ENCODE measurements around the gene SLC16A1. TPM values are rescaled to one million over a fixed set of nuclear protein-coding genes. Genes with fewer than 3 reads are reported as not detected.

Gene SLC16A1
- total and polyA plus RNA-seq, 10 of the 15 experiments (the other 5 are each of a cell fraction or from before 2014, with no cell fraction given), result 39.0 to 106 (median 65.8) TPM

DNA sequence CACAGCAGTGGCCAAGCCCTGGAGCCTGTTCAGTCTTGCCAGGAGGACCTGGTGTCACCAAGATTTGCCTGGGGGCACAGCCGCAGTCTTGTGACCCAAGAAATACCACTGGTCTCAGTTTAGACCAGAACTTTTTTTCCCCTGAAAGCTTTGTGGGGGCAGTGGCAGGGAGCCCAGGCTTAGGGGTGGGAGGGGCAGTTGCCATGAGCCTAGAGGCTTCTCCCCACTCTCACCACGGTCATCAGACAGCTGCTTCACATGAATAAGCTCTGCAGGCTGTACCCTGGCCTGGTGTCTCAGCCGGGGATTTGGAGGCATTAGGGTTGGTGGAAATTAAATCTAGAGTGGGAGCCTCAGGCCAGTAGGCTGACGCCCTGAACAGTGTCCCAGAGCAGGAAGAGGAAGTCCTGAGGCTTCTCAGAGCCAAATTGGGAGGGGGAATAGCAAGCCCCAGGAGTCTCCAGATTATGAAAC is 73.7 kb downstream of the SLC16A1 start:
- POLR2A ChIA-PET, result interaction anchor here (0.9 to 1.6 kb wide), 3 partner anchors 160 to 190 kb away, joined by 3 to 5 read pairs (median 4); partner anchors contain the start of gene LRIG2
- in situ Hi-C loops (cut with MboI) (loop anchor here (5.0 to 10.0 kb wide), 2 partner anchors 160 to 792 kb away; no protein-coding TSS in a partner anchor), intact Hi-C loops (cut with micrococcal nuclease; ENCODE audit: unreplicated experiment) (loop anchor here (5.0 kb wide), 1 partner anchor 165 kb away; the partner anchor contains the start of gene PPM1J)

More for the DNA sequence above, 73.7 kb downstream of the SLC16A1 start:
- TF ChIP-seq ZBED1 (IDR thresholded peaks at IDR 0.05; ENCODE audit: borderline replicate concordance), result no peak
- TF ChIP-seq ZNF622 (IDR thresholded peaks at IDR 0.05), result no peak
- no peak for TF ChIP-seq RAD51 (IDR thresholded peaks at IDR 0.05)
- no peak for TF ChIP-seq NFYB (IDR thresholded peaks at IDR 0.05; ENCODE audit: insufficient read depth, low read depth, low read length)
- TF ChIP-seq SPI1 (IDR thresholded peaks at IDR 0.05; ENCODE audit: borderline replicate concordance, insufficient read depth, low read depth, low read length), result 0 out of 2 replicates have a peak, but pooled peaks have one; percentile 2
- no peak for TF ChIP-seq YY1 (IDR thresholded peaks at IDR 0.05; ENCODE audit: low read depth, low read length)
- TF ChIP-seq, protein P1, sequence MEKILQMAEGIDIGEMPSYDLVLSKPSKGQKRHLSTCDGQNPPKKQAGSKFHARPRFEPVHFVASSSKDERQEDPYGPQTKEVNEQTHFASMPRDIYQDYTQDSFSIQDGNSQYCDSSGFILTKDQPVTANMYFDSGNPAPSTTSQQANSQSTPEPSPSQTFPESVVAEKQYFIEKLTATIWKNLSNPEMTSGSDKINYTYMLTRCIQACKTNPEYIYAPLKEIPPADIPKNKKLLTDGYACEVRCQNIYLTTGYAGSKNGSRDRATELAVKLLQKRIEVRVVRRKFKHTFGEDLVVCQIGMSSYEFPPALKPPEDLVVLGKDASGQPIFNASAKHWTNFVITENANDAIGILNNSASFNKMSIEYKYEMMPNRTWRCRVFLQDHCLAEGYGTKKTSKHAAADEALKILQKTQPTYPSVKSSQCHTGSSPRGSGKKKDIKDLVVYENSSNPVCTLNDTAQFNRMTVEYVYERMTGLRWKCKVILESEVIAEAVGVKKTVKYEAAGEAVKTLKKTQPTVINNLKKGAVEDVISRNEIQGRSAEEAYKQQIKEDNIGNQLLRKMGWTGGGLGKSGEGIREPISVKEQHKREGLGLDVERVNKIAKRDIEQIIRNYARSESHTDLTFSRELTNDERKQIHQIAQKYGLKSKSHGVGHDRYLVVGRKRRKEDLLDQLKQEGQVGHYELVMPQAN (conservative IDR thresholded peaks at IDR 0.05), result no peak
- no peak for TF ChIP-seq SP1 (IDR thresholded peaks at IDR 0.05; ENCODE audit: low read depth, low read length)
- Histone ChIP-seq H3K36me3 (ENCODE audit: control insufficient read depth in 2 of 2, insufficient read depth in 2 of 2, low read length in 1 of 2) (no peaks in the 10 kb centered on the region), H3K79me2 (ENCODE audit: control insufficient read depth, insufficient read depth, low read length) (no peaks in the 10 kb centered on the region), H3K27ac (ENCODE audit: control insufficient read depth, insufficient read depth) (no peak overlapping the region), H4K20me1 (ENCODE audit: control insufficient read depth, insufficient read depth) (no peaks in the 10 kb centered on the region), H3K4me2 (ENCODE audit: control insufficient read depth, insufficient read depth) (no peak overlapping the region), H3K4me1 (ENCODE audit: control insufficient read depth, insufficient read depth, low read length) (no peaks in the 10 kb centered on the region), H3K27me3 (replicated peaks in 1 of 2; ENCODE audit: control insufficient read depth in 2 of 2, insufficient read depth in 2 of 2, low read length in 1 of 2) (no peaks in the 10 kb centered on the region; a peak in 1 of 4 replicates), H2AFZ (ENCODE audit: control insufficient read depth, low read depth, low read length) (no peak overlapping the region), H3K9ac (ENCODE audit: control insufficient read depth, insufficient read depth, low read length) (no peak overlapping the region), H3K9me3 (replicated peaks; ENCODE audit: control insufficient read depth, insufficient read depth, low read length) (no peaks in the 10 kb centered on the region), H3K4me3 (no peak overlapping the region)
- SMC1A ChIA-PET (ENCODE audit: uncharacterized antibody, unreplicated experiment), result interaction anchor here (0.6 to 9.8 kb wide), 6 partner anchors 71 to 297 kb away, joined by 3 to 150 read pairs (median 4); partner anchors contain the start of gene LRIG2
- DNase-seq (ENCODE audit: low read depth, low spot score) (no peak), FAIRE-seq (no peak), ATAC-seq (no peak)
- no TSS peak for BruUV-seq (replicated peaks)
- CTCF ChIA-PET, result interaction anchor here (1.0 to 9.3 kb wide), 9 partner anchors 13 to 195 kb away, joined by 3 to 196 read pairs (median 5); partner anchors contain the start of gene LRIG2
- 37% methylated on average over 4 of the region's 4 CpGs for WGBS (ENCODE audit: insufficient coverage, insufficient replicate concordance, low lambda C conversion rate, missing lambda C conversion rate)
- RAD21 ChIA-PET (ENCODE audit: unreplicated experiment), result interaction anchor here (1.0 to 8.2 kb wide), 8 partner anchors 54 to 193 kb away, joined by 4 to 105 read pairs (median 5); partner anchors contain the start of gene LRIG2
